OCI-LY1 (cell line): ENCODE measurements around the gene PCIF1.

Experiments
- H2AFZ ChIP-seq: fragments of 200-600 bp; sonication (generic), shearing (Covaris generic); 2 replicates; pipeline ENCODE4 v1.6.0; 2014; ENCODE audit warnings: antibody characterized with exemption, mild to moderate bottlenecking, low read length
- H3F3A ChIP-seq: fragments of 200-600 bp; sonication (generic), shearing (Covaris generic); 2 replicates; pipeline ENCODE4 v1.6.0; 2014; ENCODE audit warnings: mild to moderate bottlenecking, antibody characterized with exemption, low read length, moderate library complexity; ENCODE audit not compliant: insufficient read depth
- H3K27ac ChIP-seq: fragments of 200-600 bp; sonication (generic); 2 replicates; pipeline ENCODE4 v1.5.1; 2014; ENCODE audit warnings: low read length, mixed run types, mild to moderate bottlenecking, low read depth; ENCODE audit not compliant: poor library complexity, severe bottlenecking
- H3K27me3 ChIP-seq: fragments of 200-600 bp; sonication (generic); 2 replicates; pipeline ENCODE4 v1.6.0; 2014; ENCODE audit warnings: antibody characterized with exemption, mild to moderate bottlenecking, low read length, moderate library complexity; ENCODE audit not compliant: insufficient read depth
- H3K36me3 ChIP-seq: fragments of 200-600 bp; sonication (generic); 2 replicates; pipeline ENCODE4 v1.6.1; 2014; ENCODE audit warnings: mild to moderate bottlenecking, antibody characterized with exemption, low read length, moderate library complexity, mixed read lengths; ENCODE audit not compliant: insufficient read depth
- H3K4me1 ChIP-seq: fragments of 200-600 bp; sonication (generic); 2 replicates; pipeline ENCODE4 v1.5.1; 2014; ENCODE audit warnings: mild to moderate bottlenecking, low read length, moderate library complexity; ENCODE audit not compliant: insufficient read depth, severe bottlenecking
- H3K4me2 ChIP-seq: fragments of 200-600 bp; sonication (generic), shearing (Covaris generic); 2 replicates; pipeline ENCODE4 v1.6.1; 2014; ENCODE audit warnings: low read length
- H3K4me3 ChIP-seq: fragments of 200-600 bp; sonication (generic); 2 replicates; pipeline ENCODE4 v1.5.1; 2014; ENCODE audit warnings: low read length, low read depth, mild to moderate bottlenecking, mixed read lengths; ENCODE audit not compliant: poor library complexity, severe bottlenecking
- H3K79me2 ChIP-seq: fragments of 200-600 bp; shearing (Covaris generic); 2 replicates; pipeline ENCODE4 v1.6.1; 2016; ENCODE audit warnings: mixed run types, low read length, mixed read lengths; ENCODE audit not compliant: insufficient read depth
- H3K9ac ChIP-seq: fragments of 200-600 bp; sonication (generic), shearing (Covaris generic); 2 replicates; pipeline ENCODE4 v1.6.1; 2014; ENCODE audit warnings: mild to moderate bottlenecking, low read length, mixed read lengths
- H3K9me2 ChIP-seq: fragments of 200-600 bp; sonication (generic), shearing (Covaris generic); 2 replicates; pipeline ENCODE4 v1.6.1; 2014; ENCODE audit warnings: low read depth, mild to moderate bottlenecking, low read length, mixed read lengths
- H3K9me3 ChIP-seq: fragments of 200-600 bp; shearing (Covaris generic); 2 replicates; pipeline ENCODE4 v1.6.1; 2014; ENCODE audit warnings: low read length, mixed read lengths
- H4K20me1 ChIP-seq: fragments of 200-600 bp; sonication (generic), shearing (Covaris generic); 2 replicates; pipeline ENCODE4 v1.6.0; 2016; ENCODE audit warnings: mild to moderate bottlenecking, low read length; ENCODE audit not compliant: insufficient read depth
- CTCF ChIP-seq: fragments of 200-600 bp; sonication (generic), shearing (Covaris generic); IDR thresholded peaks from 2 replicates; pipeline ENCODE4 v1.5.1; 2017; ENCODE audit warnings: mild to moderate bottlenecking, antibody characterized with exemption, low read length, moderate library complexity, mixed read lengths
- EZH2 ChIP-seq: fragments of 200-600 bp; sonication (generic), shearing (Covaris generic); IDR thresholded peaks from 2 replicates; pipeline ENCODE4 v1.8.0; 2017; ENCODE audit warnings: borderline replicate concordance, mixed run types, mild to moderate bottlenecking, antibody characterized with exemption, low read length, moderate library complexity, mixed read lengths

Gene PCIF1

GRCh38 chr20:45950330-45950646 lies 15.8 kb downstream of the PCIF1 start:
- H3K9ac ChIP-seq: no peak overlapping the region
- no peaks in the 10 kb centered on the region for H3K4me1 ChIP-seq
- no peak overlapping the region for H2AFZ ChIP-seq
- H3K27ac ChIP-seq: no peak overlapping the region
- H3K79me2 ChIP-seq: no peaks in the 10 kb centered on the region
- no peaks in the 10 kb centered on the region for H3K27me3 ChIP-seq
- H4K20me1 ChIP-seq: no peaks in the 10 kb centered on the region
- TF ChIP-seq CTCF: no peak
- no peak overlapping the region for H3K4me2 ChIP-seq
- peaks cover 85% of the 10 kb centered on the region for H3K36me3 ChIP-seq
- no peak overlapping the region for H3K4me3 ChIP-seq
- no peaks in the 10 kb centered on the region for H3F3A ChIP-seq
- no peaks in the 10 kb centered on the region for H3K9me2 ChIP-seq
- H3K9me3 ChIP-seq: no peaks in the 10 kb centered on the region

GRCh38 chr20:45951925-45952834 lies 17.7 kb downstream of the PCIF1 start:
- Histone ChIP-seq H2AFZ (no peak overlapping the region), H3K79me2 (no peaks in the 10 kb centered on the region), H4K20me1 (no peaks in the 10 kb centered on the region), H3K36me3 (peaks cover 83% of the 10 kb centered on the region), H3K9me3 (no peaks in the 10 kb centered on the region), H3K27ac (no peak overlapping the region), H3K27me3 (no peaks in the 10 kb centered on the region), H3K4me1 (no peaks in the 10 kb centered on the region), H3F3A (no peaks in the 10 kb centered on the region), H3K9me2 (no peaks in the 10 kb centered on the region), H3K4me2 (no peak overlapping the region), H3K9ac (no peak overlapping the region), H3K4me3 (no peak overlapping the region)
- TF ChIP-seq CTCF (no peak), EZH2 (no peak)

GRCh38 chr20:45952861-45953260 lies 18.4 kb downstream of the PCIF1 start:
- no peaks in the 10 kb centered on the region for H4K20me1 ChIP-seq
- no peak overlapping the region for H3K9ac ChIP-seq
- no peaks in the 10 kb centered on the region for H3F3A ChIP-seq
- no peak overlapping the region for H2AFZ ChIP-seq
- H3K27me3 ChIP-seq: no peaks in the 10 kb centered on the region
- no peaks in the 10 kb centered on the region for H3K9me2 ChIP-seq
- no peak overlapping the region for H3K4me3 ChIP-seq
- no peak for TF ChIP-seq EZH2
- no peak for TF ChIP-seq CTCF
- no peak overlapping the region for H3K4me2 ChIP-seq
- no peak overlapping the region for H3K27ac ChIP-seq
- H3K36me3 ChIP-seq: peaks cover 84% of the 10 kb centered on the region
- H3K9me3 ChIP-seq: no peaks in the 10 kb centered on the region
- H3K79me2 ChIP-seq: no peaks in the 10 kb centered on the region
- no peaks in the 10 kb centered on the region for H3K4me1 ChIP-seq
